Measurements from ENCODE around the gene VWA7.

DNA sequence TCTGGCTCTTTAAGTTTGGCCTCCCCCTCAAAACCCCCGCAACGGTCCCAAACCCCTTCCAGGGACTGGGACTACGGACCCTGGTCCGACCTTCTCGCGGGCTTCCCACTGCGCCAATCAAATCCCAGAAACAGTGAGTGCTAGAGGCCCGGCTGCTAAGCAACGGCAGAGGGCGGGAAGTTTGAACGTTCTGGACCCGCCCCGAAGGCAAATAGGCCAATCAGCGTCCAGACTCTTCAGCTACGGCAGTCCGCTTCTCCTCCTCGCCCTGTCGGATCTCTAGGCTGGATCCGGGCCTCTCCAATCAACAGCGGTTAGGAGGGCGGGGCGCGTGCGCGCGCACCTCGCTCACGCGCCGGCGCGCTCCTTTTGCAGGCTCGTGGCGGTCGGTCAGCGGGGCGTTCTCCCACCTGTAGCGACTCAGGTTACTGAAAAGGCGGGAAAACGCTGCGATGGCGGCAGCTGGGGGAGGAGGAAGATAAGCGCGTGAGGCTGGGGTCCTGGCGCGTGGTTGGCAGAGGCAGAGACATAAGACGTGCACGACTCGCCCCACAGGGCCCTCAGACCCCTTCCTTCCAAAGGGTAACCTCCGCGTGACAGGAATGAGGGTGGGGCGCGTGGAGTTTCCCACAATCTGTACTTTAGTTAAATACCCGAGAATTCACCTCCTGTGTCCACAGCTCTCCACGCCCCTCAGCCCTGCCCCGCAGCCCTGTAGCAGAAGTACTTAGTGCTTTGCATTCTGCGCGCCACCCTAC, 37.3 kb downstream of the VWA7 start, which contains the start of gene MSH5:
- TF ChIP-seq, protein P1, sequence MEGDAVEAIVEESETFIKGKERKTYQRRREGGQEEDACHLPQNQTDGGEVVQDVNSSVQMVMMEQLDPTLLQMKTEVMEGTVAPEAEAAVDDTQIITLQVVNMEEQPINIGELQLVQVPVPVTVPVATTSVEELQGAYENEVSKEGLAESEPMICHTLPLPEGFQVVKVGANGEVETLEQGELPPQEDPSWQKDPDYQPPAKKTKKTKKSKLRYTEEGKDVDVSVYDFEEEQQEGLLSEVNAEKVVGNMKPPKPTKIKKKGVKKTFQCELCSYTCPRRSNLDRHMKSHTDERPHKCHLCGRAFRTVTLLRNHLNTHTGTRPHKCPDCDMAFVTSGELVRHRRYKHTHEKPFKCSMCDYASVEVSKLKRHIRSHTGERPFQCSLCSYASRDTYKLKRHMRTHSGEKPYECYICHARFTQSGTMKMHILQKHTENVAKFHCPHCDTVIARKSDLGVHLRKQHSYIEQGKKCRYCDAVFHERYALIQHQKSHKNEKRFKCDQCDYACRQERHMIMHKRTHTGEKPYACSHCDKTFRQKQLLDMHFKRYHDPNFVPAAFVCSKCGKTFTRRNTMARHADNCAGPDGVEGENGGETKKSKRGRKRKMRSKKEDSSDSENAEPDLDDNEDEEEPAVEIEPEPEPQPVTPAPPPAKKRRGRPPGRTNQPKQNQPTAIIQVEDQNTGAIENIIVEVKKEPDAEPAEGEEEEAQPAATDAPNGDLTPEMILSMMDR (IDR thresholded peaks at IDR 0.05) = no peak
- peak in 2 of 3 donors; percentile 58 to 67 for TF ChIP-seq POLR2A (IDR thresholded peaks at IDR 0.05)

Data from body of pancreas (tissue), 4 donors.